ENCODE results near the gene LPAR3. TPM values are rescaled to one million over a fixed set of nuclear protein-coding genes. Genes with fewer than 3 reads are reported as not detected.

Gene LPAR3
- total and polyA plus RNA-seq, 2 of the 13 experiments (the other 11 are each of a cell fraction or from before 2014, with no cell fraction given): not detected

- in situ Hi-C loops (cut with HindIII; ENCODE audit: extremely low pct_ligation_motif_present, low pct_unique_long_range_greater_than_20kb): loop anchor here (10.0 to 25.0 kb wide), 2 partner anchors 161 to 637 kb away; partner anchors contain the start of gene PRKACB
- Histone ChIP-seq H3K27ac (ENCODE audit: extremely low read length, insufficient read depth, low read length) (no peak overlapping the region), H4K20me1 (ENCODE audit: insufficient read depth, low read length) (no peaks in the 10 kb centered on the region), H3K27me3 (ENCODE audit: control insufficient read depth in 1 of 2, insufficient read depth in 2 of 2, low read length in 2 of 2) (peaks cover 0 to 14% of the 10 kb centered on the region in 2 experiments; a peak in 3 of 5 replicates), H2AFZ (ENCODE audit: low read length) (no peak overlapping the region), H3K9ac (ENCODE audit: insufficient read depth, low read depth, low read length) (no peak overlapping the region), H3K79me2 (ENCODE audit: insufficient read depth, low read length) (no peaks in the 10 kb centered on the region), H3K36me3 (replicated peaks in 1 of 2; ENCODE audit: control insufficient read depth in 1 of 2, insufficient read depth in 2 of 2, low read length in 2 of 2) (no peaks in the 10 kb centered on the region), H3K4me2 (ENCODE audit: low read depth, low read length) (no peak overlapping the region), H3K4me1 (ENCODE audit: insufficient read depth, low read length) (no peaks in the 10 kb centered on the region), H3K9me3 (ENCODE audit: low read length) (no peaks in the 10 kb centered on the region), H3K4me3 (replicated peaks in 1 of 3; ENCODE audit: insufficient read depth in 1 of 3, low read depth in 2 of 3, low read length in 3 of 3) (no peak overlapping the region)
- DNase-seq (ENCODE audit: low spot score) (no peak), FAIRE-seq (no peak), ATAC-seq (no peak)
- 11% methylated on average over 4 of the region's 4 CpGs for WGBS (ENCODE audit: low lambda C conversion rate)
- TF ChIP-seq PBX2 (CRISPR knock-in tag; IDR thresholded peaks at IDR 0.05) (no peak), AKAP8 (CRISPR knock-in tag; IDR thresholded peaks at IDR 0.05) (no peak), FOXK2 (IDR thresholded peaks at IDR 0.05) (no peak), ZNF530 (CRISPR knock-in tag; IDR thresholded peaks at IDR 0.05; ENCODE audit: low read depth) (no peak), ZNF281 (CRISPR knock-in tag; IDR thresholded peaks at IDR 0.05; ENCODE audit: borderline replicate concordance) (no peak), JARID2 (CRISPR knock-in tag; IDR thresholded peaks at IDR 0.05; ENCODE audit: insufficient replicate concordance) (no peak), PLRG1 (conservative IDR thresholded peaks at IDR 0.05) (no peak), ZNF709 (CRISPR knock-in tag; IDR thresholded peaks at IDR 0.05) (no peak), ZNF563 (CRISPR knock-in tag; IDR thresholded peaks at IDR 0.05) (no peak), ERF (CRISPR knock-in tag; IDR thresholded peaks at IDR 0.05) (no peak), ZNF570 (CRISPR knock-in tag; IDR thresholded peaks at IDR 0.05; ENCODE audit: borderline replicate concordance) (no peak), HOXD1 (CRISPR knock-in tag; IDR thresholded peaks at IDR 0.05) (no peak), ARNT (IDR thresholded peaks at IDR 0.05) (no peak), CHD2 (IDR thresholded peaks at IDR 0.05; ENCODE audit: low read depth, low read length) (no peak)
- ChIA-PET CTCF (ENCODE audit: low intra/inter-chr PET ratio, low total read pairs) (no interaction called here), POLR2A (no interaction called here)
- intact Hi-C loops (cut with micrococcal nuclease; ENCODE audit: unreplicated experiment): loop anchor here (5.0 kb wide), 1 partner anchor 163 kb away; no protein-coding TSS in a partner anchor
- no TSS peak for BruUV-seq (replicated peaks)
Measured at GRCh38 chr1:84773933-84774497, 119.0 kb downstream of the LPAR3 start.

Measured in HepG2 (cell line).